Lower leg skin (tissue), 3 donors: ENCODE results near the gene OBSCN.

Experiments
- POLR2A ChIP-seq, 2 donors: fragments of 450-650 bp; IDR thresholded peaks; one replicate each; pipeline ENCODE4 v1.6.1; 2016 to 2017; ENCODE audit warnings: antibody characterized with exemption in 2 of 2, mild to moderate bottlenecking in 1 of 2, moderate library complexity in 1 of 2
- TF ChIP-seq, protein P1 (sequence below), 3 donors: fragments of 450-650 bp; IDR thresholded peaks; one replicate each; pipeline ENCODE4 v1.5.1; 2016; ENCODE audit warnings: antibody characterized with exemption in 3 of 3, mild to moderate bottlenecking in 3 of 3, moderate library complexity in 2 of 3

- TF ChIP-seq, protein P1, sequence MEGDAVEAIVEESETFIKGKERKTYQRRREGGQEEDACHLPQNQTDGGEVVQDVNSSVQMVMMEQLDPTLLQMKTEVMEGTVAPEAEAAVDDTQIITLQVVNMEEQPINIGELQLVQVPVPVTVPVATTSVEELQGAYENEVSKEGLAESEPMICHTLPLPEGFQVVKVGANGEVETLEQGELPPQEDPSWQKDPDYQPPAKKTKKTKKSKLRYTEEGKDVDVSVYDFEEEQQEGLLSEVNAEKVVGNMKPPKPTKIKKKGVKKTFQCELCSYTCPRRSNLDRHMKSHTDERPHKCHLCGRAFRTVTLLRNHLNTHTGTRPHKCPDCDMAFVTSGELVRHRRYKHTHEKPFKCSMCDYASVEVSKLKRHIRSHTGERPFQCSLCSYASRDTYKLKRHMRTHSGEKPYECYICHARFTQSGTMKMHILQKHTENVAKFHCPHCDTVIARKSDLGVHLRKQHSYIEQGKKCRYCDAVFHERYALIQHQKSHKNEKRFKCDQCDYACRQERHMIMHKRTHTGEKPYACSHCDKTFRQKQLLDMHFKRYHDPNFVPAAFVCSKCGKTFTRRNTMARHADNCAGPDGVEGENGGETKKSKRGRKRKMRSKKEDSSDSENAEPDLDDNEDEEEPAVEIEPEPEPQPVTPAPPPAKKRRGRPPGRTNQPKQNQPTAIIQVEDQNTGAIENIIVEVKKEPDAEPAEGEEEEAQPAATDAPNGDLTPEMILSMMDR (IDR thresholded peaks at IDR 0.05) = no peak
- no peak for TF ChIP-seq POLR2A (IDR thresholded peaks at IDR 0.05)
These were observed 195.4 kb downstream of the OBSCN start for GRCh38 chr1:228403231-228403631.
